RWPE2 (cell line): Measurements from ENCODE around the gene FRMD4B.

ENCODE experiments used
- ATAC-seq: fragments of 200-7000 bp; cut with Tn5 transposase; 3 replicates; pipeline ENCODE4 v1.9.1; 2021; ENCODE audit warnings: low read depth
- DNase-seq: peaks from one replicate; pipeline ENCODE4 v3.0.0-alpha.2; 2020; ENCODE audit warnings: low spot score
- H3K27ac ChIP-seq: fragments of 450-650 bp; 2 replicates; pipeline ENCODE4 v1.5.1; 2017; ENCODE audit warnings: mild to moderate bottlenecking; ENCODE audit not compliant: poor library complexity, severe bottlenecking
- H3K27me3 ChIP-seq: fragments of 250-450 bp; sonication (Bioruptor Pico); 2 replicates; pipeline ENCODE4 v1.5.1; 2021; ENCODE audit warnings: mild to moderate bottlenecking, moderate library complexity; ENCODE audit not compliant: insufficient read depth, poor library complexity, severe bottlenecking
- H3K36me3 ChIP-seq: fragments of 250-450 bp; sonication (Bioruptor Pico); 2 replicates; pipeline ENCODE4 v1.5.1; 2020; ENCODE audit warnings: low read depth, mild to moderate bottlenecking, moderate library complexity
- H3K4me1 ChIP-seq: fragments of 250-450 bp; sonication (Bioruptor Pico); 2 replicates; pipeline ENCODE4 v1.5.1; 2021; ENCODE audit warnings: mild to moderate bottlenecking, moderate library complexity; ENCODE audit not compliant: insufficient read depth, poor library complexity, severe bottlenecking
- H3K4me3 ChIP-seq: fragments of 250-450 bp; sonication (Bioruptor Pico); 2 replicates; pipeline ENCODE4 v1.5.1; 2021; ENCODE audit warnings: mild to moderate bottlenecking, moderate library complexity; ENCODE audit not compliant: severe bottlenecking
- H3K9me3 ChIP-seq: fragments of 250-450 bp; sonication (Bioruptor Pico); 2 replicates; pipeline ENCODE4 v1.5.1; 2021; ENCODE audit warnings: mild to moderate bottlenecking, moderate library complexity; ENCODE audit not compliant: severe bottlenecking
- CTCF ChIP-seq: fragments of 450-650 bp; IDR thresholded peaks from one replicate; pipeline ENCODE4 v1.5.1; 2017; ENCODE audit warnings: mild to moderate bottlenecking, moderate library complexity; ENCODE audit not compliant: poor library complexity, severe bottlenecking

FRMD4B gene

GRCh38 chr3:69392850-69393249 is 7.0 kb upstream of the FRMD4B start:
- ATAC-seq (no peak), DNase-seq (no peak)
- Histone ChIP-seq H3K4me1 (peaks cover 7% of the 10 kb centered on the region), H3K36me3 (peaks cover 4% of the 10 kb centered on the region; the same call in 1 of the 2 replicates), H3K27me3 (no peaks in the 10 kb centered on the region), H3K27ac (no peak overlapping the region), H3K9me3 (peaks cover 2% of the 10 kb centered on the region), H3K4me3 (no peak overlapping the region)
- TF ChIP-seq CTCF: no peak

- H3K4me3 ChIP-seq: no peak overlapping the region
- H3K27me3 ChIP-seq: no peaks in the 10 kb centered on the region
- H3K27ac ChIP-seq: no peak overlapping the region
- H3K9me3 ChIP-seq: peaks cover 2% of the 10 kb centered on the region
- ATAC-seq (no peak), DNase-seq (no peak)
- TF ChIP-seq CTCF: no peak
- H3K4me1 ChIP-seq: peaks cover 9% of the 10 kb centered on the region
- peaks cover 4% of the 10 kb centered on the region; the same call in 1 of the 2 replicates for H3K36me3 ChIP-seq
These were observed 6.5 kb upstream of the FRMD4B start for GRCh38 chr3:69392415-69392814.

GRCh38 chr3:69391554-69391953 is 5.7 kb upstream of the FRMD4B start:
- DNase-seq (no peak), ATAC-seq (no peak)
- TF ChIP-seq CTCF: no peak
- H3K4me3 ChIP-seq: no peak overlapping the region
- H3K27ac ChIP-seq: no peak overlapping the region
- peaks cover 18% of the 10 kb centered on the region for H3K4me1 ChIP-seq
- H3K9me3 ChIP-seq: peaks cover 2% of the 10 kb centered on the region
- H3K36me3 ChIP-seq: 0 out of 2 replicates have a peak, but pooled peaks cover 4% of the 10 kb centered on the region
- no peaks in the 10 kb centered on the region for H3K27me3 ChIP-seq

- no peak for TF ChIP-seq CTCF
- ATAC-seq: no peak
- no peak for DNase-seq
- Histone ChIP-seq H3K27me3 (no peaks in the 10 kb centered on the region), H3K27ac (peak overlapping the region; percentile 33), H3K9me3 (peaks cover 2% of the 10 kb centered on the region), H3K36me3 (0 out of 2 replicates have a peak, but pooled peaks cover 4% of the 10 kb centered on the region), H3K4me1 (peaks cover 18% of the 10 kb centered on the region), H3K4me3 (no peak overlapping the region)
These were observed 4.9 kb upstream of the FRMD4B start for GRCh38 chr3:69390771-69391170.

GRCh38 chr3:69389520-69390248 is 3.8 kb upstream of the FRMD4B start:
- no peak for TF ChIP-seq CTCF
- H3K9me3 ChIP-seq: no peaks in the 10 kb centered on the region
- no peak overlapping the region for H3K4me3 ChIP-seq
- H3K27ac ChIP-seq: peak overlapping the region; percentile 33
- H3K36me3 ChIP-seq: no peaks in the 10 kb centered on the region
- peak; percentile 65 for ATAC-seq
- no peaks in the 10 kb centered on the region for H3K27me3 ChIP-seq
- DNase-seq: no peak
- H3K4me1 ChIP-seq: peaks cover 18% of the 10 kb centered on the region
